IPS-15b (cell line): ENCODE results near the gene SRRD.
"Not testable (repeated sequence)": the region's sequence is repeated elsewhere in the genome, so short reads cannot be mapped to it uniquely, and the experiment has no call there.

Experiments used
- H3K27me3 ChIP-seq: one replicate; pipeline ENCODE4 v1.6.1; 2013; ENCODE audit warnings: low read length; ENCODE audit not compliant: control insufficient read depth, insufficient read depth
- H3K36me3 ChIP-seq: one replicate; pipeline ENCODE4 v1.6.1; 2013; ENCODE audit warnings: low read length; ENCODE audit not compliant: control insufficient read depth, insufficient read depth
- H3K4me1 ChIP-seq: one replicate; pipeline ENCODE4 v1.6.1; 2013; ENCODE audit warnings: mild to moderate bottlenecking, low read length; ENCODE audit not compliant: control insufficient read depth, insufficient read depth
- H3K4me3 ChIP-seq: one replicate; pipeline ENCODE4 v1.5.1; 2013; ENCODE audit warnings: low read depth, low read length
- H3K9ac ChIP-seq: one replicate; pipeline ENCODE4 v1.6.1; 2013; ENCODE audit warnings: low read depth, mild to moderate bottlenecking, low read length
- H3K9me3 ChIP-seq: one replicate; pipeline ENCODE4 v1.6.1; 2013; ENCODE audit warnings: mild to moderate bottlenecking, low read length; ENCODE audit not compliant: control insufficient read depth, insufficient read depth

SRRD gene

GRCh38 chr22:26483439-26484359 lies at the start of gene SRRD, which contains the start of gene HPS4:
SRRD (plus strand) TSS chr22:26483877; CDS start chr22:26483891, 14 bp downstream.
HPS4 (minus strand) TSS chr22:26483783; CDS start chr22:26481762, 2,021 bp downstream.
- no peaks in the 10 kb centered on the region for H3K27me3 ChIP-seq
- no peaks in the 10 kb centered on the region for H3K9me3 ChIP-seq
- peaks cover 15% of the 10 kb centered on the region for H3K36me3 ChIP-seq
- peak within 1 kb of the TSS; percentile 91 for H3K9ac ChIP-seq
- H3K4me1 ChIP-seq, result peaks cover 15% of the 10 kb centered on the region
- H3K4me3 ChIP-seq, result peak within 1 kb of the TSS; percentile 91

- H3K9ac ChIP-seq, result no peak overlapping the region
- peaks cover 3% of the 10 kb centered on the region for H3K27me3 ChIP-seq
- H3K4me3 ChIP-seq, result no peak overlapping the region
- H3K9me3 ChIP-seq, result no peaks in the 10 kb centered on the region
- peaks cover 13% of the 10 kb centered on the region for H3K36me3 ChIP-seq
- H3K4me1 ChIP-seq, result no peaks in the 10 kb centered on the region
Observed at GRCh38 chr22:26435327-26436093, 48.2 kb upstream of the SRRD start.

- Histone ChIP-seq H3K4me1 (no peaks in the 10 kb centered on the region), H3K9ac (no peak overlapping the region), H3K4me3 (no peak overlapping the region), H3K36me3 (peaks cover 13% of the 10 kb centered on the region), H3K9me3 (no peaks in the 10 kb centered on the region), H3K27me3 (no peaks in the 10 kb centered on the region)
Observed at GRCh38 chr22:26436903-26437515, 46.7 kb upstream of the SRRD start.

GRCh38 chr22:26437694-26438392 lies 45.8 kb upstream of the SRRD start:
- no peaks in the 10 kb centered on the region for H3K27me3 ChIP-seq
- no peak overlapping the region for H3K9ac ChIP-seq
- peaks cover 17% of the 10 kb centered on the region for H3K36me3 ChIP-seq
- no peaks in the 10 kb centered on the region for H3K9me3 ChIP-seq
- H3K4me3 ChIP-seq, result no peak overlapping the region
- H3K4me1 ChIP-seq, result peaks cover 3% of the 10 kb centered on the region

GRCh38 chr22:26438776-26439175 lies 44.9 kb upstream of the SRRD start:
- peaks cover 15% of the 10 kb centered on the region for H3K36me3 ChIP-seq
- H3K4me3 ChIP-seq, H3K9me3 ChIP-seq, H3K4me1 ChIP-seq, H3K27me3 ChIP-seq, H3K9ac ChIP-seq: not testable (repeated sequence)

- Histone ChIP-seq H3K4me1 (peaks cover 3% of the 10 kb centered on the region), H3K9ac (no peak overlapping the region), H3K4me3 (no peak overlapping the region), H3K9me3 (no peaks in the 10 kb centered on the region), H3K27me3 (no peaks in the 10 kb centered on the region), H3K36me3 (peaks cover 9% of the 10 kb centered on the region)
Observed at GRCh38 chr22:26439559-26439958, 44.1 kb upstream of the SRRD start.

- Histone ChIP-seq H3K4me1 (peaks cover 3% of the 10 kb centered on the region), H3K27me3 (no peaks in the 10 kb centered on the region), H3K4me3 (no peak overlapping the region), H3K9me3 (no peaks in the 10 kb centered on the region), H3K36me3 (peaks cover 5% of the 10 kb centered on the region), H3K9ac (no peak overlapping the region)
Observed at GRCh38 chr22:26442086-26442756, 41.5 kb upstream of the SRRD start.

GRCh38 chr22:26443901-26444690 lies 39.6 kb upstream of the SRRD start:
- peaks cover 8% of the 10 kb centered on the region for H3K36me3 ChIP-seq
- H3K4me3 ChIP-seq, result no peak overlapping the region
- no peak overlapping the region for H3K9ac ChIP-seq
- no peaks in the 10 kb centered on the region for H3K27me3 ChIP-seq
- peaks cover 3% of the 10 kb centered on the region for H3K4me1 ChIP-seq
- H3K9me3 ChIP-seq, result no peaks in the 10 kb centered on the region

GRCh38 chr22:26444777-26445176 lies 38.9 kb upstream of the SRRD start:
- Histone ChIP-seq H3K9ac (no peak overlapping the region), H3K36me3 (peaks cover 8% of the 10 kb centered on the region), H3K27me3 (no peaks in the 10 kb centered on the region), H3K4me1 (peaks cover 3% of the 10 kb centered on the region), H3K9me3 (no peaks in the 10 kb centered on the region), H3K4me3 (no peak overlapping the region)

GRCh38 chr22:26445577-26446275 lies 38.0 kb upstream of the SRRD start:
- Histone ChIP-seq H3K27me3 (no peaks in the 10 kb centered on the region), H3K4me1 (peaks cover 3% of the 10 kb centered on the region), H3K9me3 (no peaks in the 10 kb centered on the region), H3K36me3 (peaks cover 11% of the 10 kb centered on the region), H3K9ac (no peak overlapping the region), H3K4me3 (no peak overlapping the region)
